Stimulated activated CD4-positive, alpha-beta T cell treated with anti-CD3 and anti-CD28 coated beads, Interleukin-12 subunit alpha, Interleukin-12 subunit beta, amount 100 ng/mL, for 48 hours (primary cell): ENCODE data around the gene TESPA1.
"Not testable (repeated sequence)": the region's sequence is repeated elsewhere in the genome, so short reads cannot be mapped to it uniquely, and the experiment has no call there.

Experiments used
- DNase-seq, 3 donors: peaks; one replicate each; pipeline ENCODE4 v3.0.0-alpha.2; 2020; ENCODE audit warnings: low read depth in 2 of 3, low spot score in 1 of 3

The TESPA1 gene

GRCh38 chr12:54984658-54985376, at the start of gene TESPA1:
Gene TESPA1 (minus strand): TSS chr12:54984762. CDS start chr12:54974562, 10,200 bp downstream.
- peak; percentile 74 to 80 (median 75) for DNase-seq

GRCh38 chr12:55034218-55034617, 49.7 kb upstream of the TESPA1 start:
- DNase-seq = no peak

- no peak for DNase-seq
Measured at GRCh38 chr12:55025508-55025907, 40.9 kb upstream of the TESPA1 start.

- no peak for DNase-seq
Measured at GRCh38 chr12:55024575-55024974, 40.0 kb upstream of the TESPA1 start.

- DNase-seq = peak; percentile 1 to 6 (median 2)
Measured at GRCh38 chr12:55019784-55020183, 35.2 kb upstream of the TESPA1 start, which contains the start of gene NEUROD4. Gene NEUROD4 (plus strand): TSS chr12:55019974. CDS start chr12:55026440, 6,466 bp downstream.

GRCh38 chr12:55017416-55017925, 32.9 kb upstream of the TESPA1 start:
- DNase-seq = no peak

GRCh38 chr12:55008944-55009585, 24.5 kb upstream of the TESPA1 start:
- DNase-seq = no peak

GRCh38 chr12:55002355-55002754, 17.8 kb upstream of the TESPA1 start:
- no peak for DNase-seq

GRCh38 chr12:55001198-55001868, 16.8 kb upstream of the TESPA1 start:
- DNase-seq = no peak

- DNase-seq = no peak
Measured at GRCh38 chr12:54998958-54999510, 14.5 kb upstream of the TESPA1 start.

GRCh38 chr12:54997929-54998522, 13.5 kb upstream of the TESPA1 start:
- DNase-seq = no peak

GRCh38 chr12:54996205-54996604, 11.6 kb upstream of the TESPA1 start:
- no peak for DNase-seq

GRCh38 chr12:54993181-54993835, 8.7 kb upstream of the TESPA1 start:
- peak in 2 of 3 donors; percentile 28 to 62 for DNase-seq

GRCh38 chr12:54991991-54992375, 7.4 kb upstream of the TESPA1 start:
- no peak for DNase-seq

- DNase-seq = peak in 2 of 3 donors; percentile 9 to 27
Measured at GRCh38 chr12:54991161-54991990, 6.8 kb upstream of the TESPA1 start.

GRCh38 chr12:54989829-54990228, 5.3 kb upstream of the TESPA1 start:
- DNase-seq = no peak

- DNase-seq = no peak
Measured at GRCh38 chr12:54988402-54989054, 4.0 kb upstream of the TESPA1 start.

- no peak for DNase-seq
Measured at GRCh38 chr12:54987611-54988231, 3.2 kb upstream of the TESPA1 start.

GRCh38 chr12:54986773-54987172, 2.2 kb upstream of the TESPA1 start:
- not testable (repeated sequence) for DNase-seq
